Cardiac fibroblast (primary cell): ENCODE measurements around the gene PDIA4.
A peak's percentile ranks its signal among the peaks of the same experiment; 100 is the strongest.

ENCODE experiments used
- DNase-seq, 2 donors: peaks; one replicate each; pipeline versions ENCODE4 v3.0.0 to v3.0.0-alpha.2; 2010; ENCODE audit warnings: low read depth in 2 of 2
- H3K4me3 ChIP-seq, 2 donors: replicated peaks in 1 of 2; 1 replicate in 1 of 2; 2 replicates in 1 of 2; pipeline ENCODE4 v1.5.1; 2011; ENCODE audit warnings: low read depth in 2 of 2, low read length in 2 of 2, mild to moderate bottlenecking in 2 of 2, moderate library complexity in 1 of 2
- CTCF ChIP-seq: IDR thresholded peaks from one replicate; pipeline ENCODE4 v1.5.1; 2011; ENCODE audit warnings: low read depth, mild to moderate bottlenecking, low read length, inconsistent platforms

Gene PDIA4

GRCh38 chr7:148962440-148962822 is 65.9 kb downstream of the PDIA4 start:
- H3K4me3 ChIP-seq: peak overlapping the region; percentile 53 to 65
- no peak for DNase-seq
- TF ChIP-seq CTCF: no peak

- H3K4me3 ChIP-seq: no peak overlapping the region
- TF ChIP-seq CTCF: no peak
- DNase-seq: no peak
These were observed 68.6 kb downstream of the PDIA4 start for GRCh38 chr7:148959726-148960125.

GRCh38 chr7:148958061-148958460 is 70.2 kb downstream of the PDIA4 start:
- no peak for DNase-seq
- no peak overlapping the region for H3K4me3 ChIP-seq
- no peak for TF ChIP-seq CTCF

GRCh38 chr7:148954766-148955165 is 73.5 kb downstream of the PDIA4 start:
- H3K4me3 ChIP-seq: no peak overlapping the region
- TF ChIP-seq CTCF: no peak
- no peak for DNase-seq

- no peak for TF ChIP-seq CTCF
- H3K4me3 ChIP-seq: no peak overlapping the region
- DNase-seq: no peak
These were observed 74.6 kb downstream of the PDIA4 start for GRCh38 chr7:148953676-148954075.
